IMR-90 (cell line): Measurements from ENCODE around the gene HPS4.

Source experiments
- CTCF ChIP-seq: conservative IDR thresholded peaks from 2 replicates; pipeline ENCODE4 v1.5.1; 2012; ENCODE audit warnings: mild to moderate bottlenecking, low read depth, low read length, improper control_type of control experiment
- POLR2A ChIP-seq: IDR thresholded peaks from 2 replicates; pipeline ENCODE4 v1.6.1; 2012; ENCODE audit warnings: mild to moderate bottlenecking, low read depth, low read length

- TF ChIP-seq CTCF (no peak), POLR2A (no peak)
Measured at GRCh38 chr22:26444777-26445176, 38.8 kb downstream of the HPS4 start.
